Measurements from ENCODE around the gene EPHA7.

Gene EPHA7

DNA sequence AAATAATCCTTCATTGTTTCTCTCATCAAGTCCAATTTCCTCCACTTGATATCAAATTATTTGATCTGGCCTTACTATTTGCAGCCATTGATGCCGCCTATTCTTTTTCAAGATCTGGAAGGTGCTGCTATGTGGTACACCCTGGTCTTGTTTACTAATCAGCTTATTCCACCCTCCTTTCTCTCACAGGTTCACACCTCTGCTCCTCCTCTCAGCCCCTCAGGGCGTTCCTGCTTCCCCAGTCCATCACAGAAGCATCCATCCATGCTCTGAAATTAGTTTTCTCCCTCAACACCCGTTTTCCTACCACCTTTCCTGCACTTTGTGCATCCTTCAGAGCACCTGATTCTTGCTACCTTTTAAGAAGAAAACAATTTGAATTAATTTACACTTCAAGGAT, 183.6 kb downstream of the EPHA7 start:
- no peak for DNase-seq

- no peak for DNase-seq
These were observed 192.5 kb downstream of the EPHA7 start for GRCh38 chr6:93226822-93227221.

DNA sequence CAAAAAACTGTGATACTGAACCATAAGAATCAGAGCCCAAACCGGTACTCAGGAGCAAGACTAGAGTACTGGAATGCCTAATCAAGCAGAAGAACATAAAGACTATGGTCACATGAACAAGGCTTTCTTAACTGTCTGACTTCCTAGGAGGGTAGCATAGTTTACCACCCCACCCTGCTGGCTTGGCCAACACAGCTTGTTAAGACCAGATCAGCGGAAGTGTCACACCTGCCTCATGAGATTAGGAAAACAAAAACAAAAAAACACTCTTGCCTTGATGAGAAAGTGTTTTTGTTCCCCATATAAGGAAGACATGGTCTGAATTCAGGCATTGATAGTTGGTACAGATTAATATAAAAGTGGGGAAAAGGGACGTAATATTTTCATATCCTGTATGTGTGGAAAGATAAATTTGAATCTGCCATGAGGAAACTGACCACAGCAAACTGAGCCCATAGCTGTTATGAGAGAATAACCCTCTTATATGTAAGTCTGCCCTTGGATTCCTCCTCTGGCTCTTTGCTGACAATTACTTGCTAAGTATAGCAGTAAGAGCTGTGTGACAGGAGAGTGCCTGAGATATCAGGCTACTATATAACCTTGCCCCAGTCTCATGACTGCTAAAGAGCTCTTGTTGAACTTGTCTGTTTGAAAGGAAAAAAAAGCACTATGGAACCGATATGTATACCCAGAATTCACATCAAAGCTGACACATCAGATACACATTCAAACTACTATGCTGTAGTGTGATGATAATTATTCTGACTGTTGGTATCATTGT, 197.1 kb downstream of the EPHA7 start:
- no peak for DNase-seq

GRCh38 chr6:93219447-93219846, 199.9 kb downstream of the EPHA7 start:
- DNase-seq: no peak

- no peak for DNase-seq
These were observed 201.3 kb downstream of the EPHA7 start for GRCh38 chr6:93218096-93218495.

DNA sequence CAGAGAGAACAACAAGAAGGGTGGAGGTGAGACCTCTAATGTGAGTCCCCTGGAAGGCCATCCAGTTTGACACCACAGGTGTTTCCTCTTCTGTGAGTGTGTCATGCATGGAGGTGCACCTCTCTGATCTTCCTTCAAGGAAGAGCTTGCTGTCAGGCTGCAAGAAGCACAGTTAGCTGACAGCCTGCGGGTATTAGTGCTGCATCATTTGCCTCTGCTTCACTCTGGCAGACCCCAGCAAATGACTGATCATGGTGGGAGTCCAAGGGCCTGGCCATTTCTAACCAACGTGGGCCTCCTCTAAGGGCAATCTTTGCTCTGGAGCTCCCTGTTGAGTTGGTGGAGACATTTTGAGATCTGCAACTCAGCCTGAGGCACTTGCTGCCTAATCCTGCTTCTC, 206.3 kb downstream of the EPHA7 start:
- DNase-seq: no peak

GRCh38 chr6:93210908-93211307, 208.5 kb downstream of the EPHA7 start:
- DNase-seq: no peak

GRCh38 chr6:93209358-93209757, 210.0 kb downstream of the EPHA7 start:
- DNase-seq: no peak

- DNase-seq: no peak
These were observed 222.9 kb downstream of the EPHA7 start for GRCh38 chr6:93196406-93196970.

GRCh38 chr6:93194480-93194879, 224.9 kb downstream of the EPHA7 start:
- DNase-seq: no peak

DNA sequence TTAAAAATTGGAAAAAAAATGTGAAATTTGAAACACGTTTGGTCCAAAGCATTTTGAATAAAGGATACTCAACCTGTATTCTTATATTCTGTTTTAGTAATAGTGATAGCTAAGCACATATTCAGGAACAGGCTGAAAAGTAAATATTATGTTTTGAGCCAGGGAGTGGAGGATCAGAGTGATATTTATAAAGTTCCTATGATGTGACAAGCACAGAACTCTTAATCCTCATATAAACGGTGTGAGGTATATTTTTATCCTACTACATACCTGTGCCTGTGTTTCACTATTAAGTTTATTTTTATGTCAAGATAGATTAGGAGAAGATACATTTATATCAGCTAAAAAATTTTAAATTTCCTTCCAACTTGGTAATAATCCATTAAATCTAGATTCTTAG, 225.5 kb downstream of the EPHA7 start:
- DNase-seq: no peak
